IPS-NIHi7 (cell line): ENCODE data around the gene INIP.
"Not testable (repeated sequence)": the region's sequence is repeated elsewhere in the genome, so short reads cannot be mapped to it uniquely, and the experiment has no call there.

Experiments
- DNase-seq: peaks from one replicate; pipeline ENCODE4 v3.0.0; 2012; ENCODE audit warnings: mixed read lengths; ENCODE audit errors: extremely low spot score

Gene INIP

GRCh38 chr9:112743216-112743836, 25.4 kb upstream of the INIP start:
- DNase-seq: no peak

- no peak for DNase-seq
These were observed 17.0 kb upstream of the INIP start for GRCh38 chr9:112734892-112735291.

GRCh38 chr9:112731971-112732370, 14.1 kb upstream of the INIP start:
- no peak for DNase-seq

- DNase-seq: no peak
These were observed 10.5 kb upstream of the INIP start for GRCh38 chr9:112728401-112728800.

- DNase-seq: no peak
These were observed 8.5 kb upstream of the INIP start for GRCh38 chr9:112726428-112726827.

- no peak for DNase-seq
These were observed 8.0 kb upstream of the INIP start for GRCh38 chr9:112725961-112726360.

- not testable (repeated sequence) for DNase-seq
These were observed 4.8 kb upstream of the INIP start for GRCh38 chr9:112722749-112723148.

- DNase-seq: no peak
These were observed 2.3 kb upstream of the INIP start for GRCh38 chr9:112720113-112720780.

- DNase-seq: no peak
These were observed 1.8 kb upstream of the INIP start for GRCh38 chr9:112719696-112720095.

- DNase-seq: no peak
These were observed 1.3 kb upstream of the INIP start for GRCh38 chr9:112719241-112719691.

GRCh38 chr9:112712678-112713077, 5.2 kb downstream of the INIP start:
- no peak for DNase-seq

GRCh38 chr9:112711050-112711689, 6.7 kb downstream of the INIP start:
- DNase-seq: peak; percentile 22

GRCh38 chr9:112705768-112706427, 12.0 kb downstream of the INIP start:
- peak; percentile 40 for DNase-seq

GRCh38 chr9:112703304-112703703, 14.6 kb downstream of the INIP start:
- no peak for DNase-seq

- DNase-seq: no peak
These were observed 17.8 kb downstream of the INIP start for GRCh38 chr9:112700085-112700484.

GRCh38 chr9:112699230-112699629, 18.7 kb downstream of the INIP start:
- no peak for DNase-seq

- DNase-seq: no peak
These were observed 21.5 kb downstream of the INIP start for GRCh38 chr9:112696461-112696860.

- DNase-seq: no peak
These were observed 23.0 kb downstream of the INIP start for GRCh38 chr9:112694706-112695555.

GRCh38 chr9:112689161-112689740, 28.7 kb downstream of the INIP start:
- DNase-seq: no peak

GRCh38 chr9:112680731-112681402, 37.0 kb downstream of the INIP start:
- DNase-seq: no peak

- DNase-seq: no peak
These were observed 40.9 kb downstream of the INIP start for GRCh38 chr9:112677040-112677439.
